Ascending aorta (tissue), 2 donors: ENCODE measurements around the gene EPHB6. TPM values are rescaled to one million over a fixed set of nuclear protein-coding genes. Genes with fewer than 3 reads are reported as not detected.

Experiments
- DNase-seq, 2 donors: peaks; one replicate each; pipeline ENCODE4 v3.0.0-alpha.2; 2019; ENCODE audit warnings: low spot score in 2 of 2
- H3K27ac ChIP-seq, 2 donors: fragments of 200-600 bp; sonication (generic); one replicate each; pipeline ENCODE4 v1.5.1; 2016 to 2017; ENCODE audit warnings: mild to moderate bottlenecking in 1 of 2
- H3K27me3 ChIP-seq: fragments of 200-600 bp; sonication (generic); one replicate; pipeline ENCODE4 v1.5.1; 2017
- H3K36me3 ChIP-seq, 2 donors: fragments of 200-600 bp; sonication (generic); one replicate each; pipeline ENCODE4 v1.5.1; 2016
- H3K4me1 ChIP-seq, 2 donors: fragments of 200-600 bp; sonication (generic); one replicate each; pipeline ENCODE4 v1.5.1; 2016 to 2017; ENCODE audit warnings: mild to moderate bottlenecking in 1 of 2
- H3K4me3 ChIP-seq, 2 donors: fragments of 200-600 bp; sonication (generic); one replicate each; pipeline ENCODE4 v1.5.1; 2016 to 2017; ENCODE audit warnings: mild to moderate bottlenecking in 1 of 2
- H3K9me3 ChIP-seq, 2 donors: fragments of 200-600 bp; sonication (generic); one replicate each; pipeline ENCODE4 v1.5.1; 2016
- CTCF ChIP-seq, 3 experiments: fragments of 200-600 bp in 2 of 3; fragments of 450-650 bp in 1 of 3; sonication (generic) in 2 of 3; IDR thresholded peaks; one replicate each; pipeline ENCODE4 v1.5.1; 2016 to 2019; ENCODE audit warnings: antibody characterized with exemption in 3 of 3, mild to moderate bottlenecking in 1 of 3, moderate library complexity in 1 of 3
- intact Hi-C: fragments of 100-400 bp; cut with DNase I; formaldehyde crosslinking; loops from one replicate; pipeline ENCODE4 v1.15.1; 2023
- total RNA-seq: library from RNA; depleted of rRNA; stranded (reverse); fragments of >200 nt; gene quantifications from one replicate; pipeline ENCODE4 v1.1.0, GENCODE V29; 2016

The EPHB6 gene
- total RNA-seq, 1 donor from 2014 or later: 13.1 TPM

GRCh38 chr7:142890874-142891485 is 36.1 kb downstream of the EPHB6 start:
- no peaks in the 10 kb centered on the region for H3K27me3 ChIP-seq
- H3K9me3 ChIP-seq: no peaks in the 10 kb centered on the region
- no peak for TF ChIP-seq CTCF (IDR thresholded peaks at IDR 0.05)
- no peaks in the 10 kb centered on the region for H3K4me1 ChIP-seq
- no peak overlapping the region for H3K27ac ChIP-seq
- H3K4me3 ChIP-seq: no peak overlapping the region
- H3K36me3 ChIP-seq: no peaks in the 10 kb centered on the region
- DNase-seq: no peak
- intact Hi-C loops: no loop called here

- Histone ChIP-seq H3K27ac (no peak overlapping the region), H3K4me3 (no peak overlapping the region), H3K27me3 (no peaks in the 10 kb centered on the region), H3K9me3 (no peaks in the 10 kb centered on the region), H3K4me1 (no peaks in the 10 kb centered on the region), H3K36me3 (no peaks in the 10 kb centered on the region)
- TF ChIP-seq CTCF (IDR thresholded peaks at IDR 0.05): no peak
- DNase-seq: no peak
- intact Hi-C loops: no loop called here
These were observed 36.7 kb downstream of the EPHB6 start for GRCh38 chr7:142891490-142892082.

- H3K4me3 ChIP-seq: no peak overlapping the region
- DNase-seq: no peak
- intact Hi-C loops: no loop called here
- TF ChIP-seq CTCF (IDR thresholded peaks at IDR 0.05): no peak
- no peaks in the 10 kb centered on the region for H3K9me3 ChIP-seq
- no peaks in the 10 kb centered on the region for H3K36me3 ChIP-seq
- H3K27me3 ChIP-seq: no peaks in the 10 kb centered on the region
- no peaks in the 10 kb centered on the region for H3K4me1 ChIP-seq
- no peak overlapping the region for H3K27ac ChIP-seq
These were observed 38.1 kb downstream of the EPHB6 start for GRCh38 chr7:142892951-142893350.

- TF ChIP-seq CTCF (IDR thresholded peaks at IDR 0.05): no peak
- no peak for DNase-seq
- Histone ChIP-seq H3K4me1 (no peaks in the 10 kb centered on the region), H3K27me3 (no peaks in the 10 kb centered on the region), H3K36me3 (no peaks in the 10 kb centered on the region), H3K4me3 (no peak overlapping the region), H3K27ac (no peak overlapping the region), H3K9me3 (no peaks in the 10 kb centered on the region)
- intact Hi-C loops: no loop called here
These were observed 39.5 kb downstream of the EPHB6 start for GRCh38 chr7:142894112-142894984.

- H3K4me3 ChIP-seq: no peak overlapping the region
- TF ChIP-seq CTCF (IDR thresholded peaks at IDR 0.05): no peak
- no peaks in the 10 kb centered on the region for H3K36me3 ChIP-seq
- no peaks in the 10 kb centered on the region for H3K4me1 ChIP-seq
- intact Hi-C loops: no loop called here
- DNase-seq: no peak
- no peaks in the 10 kb centered on the region for H3K9me3 ChIP-seq
- H3K27me3 ChIP-seq: no peaks in the 10 kb centered on the region
- no peak overlapping the region for H3K27ac ChIP-seq
These were observed 40.2 kb downstream of the EPHB6 start for GRCh38 chr7:142894985-142895593.
